Measurements from ENCODE around the gene PRKAR2A.

DNA sequence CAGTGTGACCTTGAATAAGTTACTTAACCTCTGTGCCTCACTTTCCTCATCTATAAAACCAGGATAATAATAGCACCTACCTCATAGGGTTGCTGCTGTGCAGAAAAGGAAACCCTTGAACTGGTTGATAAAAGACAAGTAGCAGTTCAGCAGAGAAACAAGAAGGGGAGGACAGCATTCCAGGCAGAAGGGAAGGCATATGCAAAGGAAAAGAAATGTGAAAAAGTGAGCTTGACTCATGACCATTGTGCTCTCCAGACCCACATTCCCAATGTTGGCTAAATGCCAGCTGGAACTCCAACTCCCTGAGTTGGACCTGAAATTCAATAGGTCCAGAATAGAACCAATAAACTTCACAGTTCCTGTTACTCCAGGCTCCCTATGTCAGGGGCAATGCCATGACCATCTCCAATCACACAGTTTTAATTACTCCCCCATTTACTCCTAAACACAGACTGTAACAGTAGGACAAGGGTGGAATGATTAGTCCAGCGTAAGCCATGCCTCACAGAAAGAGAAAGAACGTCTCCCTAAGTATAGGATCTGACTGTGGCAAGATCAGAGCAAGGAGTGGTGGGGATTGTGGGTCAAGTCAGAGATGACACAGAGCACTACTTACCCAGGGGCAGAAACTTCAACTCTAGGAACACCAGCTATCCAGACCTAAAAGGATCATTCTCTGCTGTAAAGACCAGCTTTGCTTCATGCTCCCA, 26.9 kb downstream of the PRKAR2A start:
- TF ChIP-seq, protein P1, sequence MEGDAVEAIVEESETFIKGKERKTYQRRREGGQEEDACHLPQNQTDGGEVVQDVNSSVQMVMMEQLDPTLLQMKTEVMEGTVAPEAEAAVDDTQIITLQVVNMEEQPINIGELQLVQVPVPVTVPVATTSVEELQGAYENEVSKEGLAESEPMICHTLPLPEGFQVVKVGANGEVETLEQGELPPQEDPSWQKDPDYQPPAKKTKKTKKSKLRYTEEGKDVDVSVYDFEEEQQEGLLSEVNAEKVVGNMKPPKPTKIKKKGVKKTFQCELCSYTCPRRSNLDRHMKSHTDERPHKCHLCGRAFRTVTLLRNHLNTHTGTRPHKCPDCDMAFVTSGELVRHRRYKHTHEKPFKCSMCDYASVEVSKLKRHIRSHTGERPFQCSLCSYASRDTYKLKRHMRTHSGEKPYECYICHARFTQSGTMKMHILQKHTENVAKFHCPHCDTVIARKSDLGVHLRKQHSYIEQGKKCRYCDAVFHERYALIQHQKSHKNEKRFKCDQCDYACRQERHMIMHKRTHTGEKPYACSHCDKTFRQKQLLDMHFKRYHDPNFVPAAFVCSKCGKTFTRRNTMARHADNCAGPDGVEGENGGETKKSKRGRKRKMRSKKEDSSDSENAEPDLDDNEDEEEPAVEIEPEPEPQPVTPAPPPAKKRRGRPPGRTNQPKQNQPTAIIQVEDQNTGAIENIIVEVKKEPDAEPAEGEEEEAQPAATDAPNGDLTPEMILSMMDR (IDR thresholded peaks at IDR 0.05): no peak
- no peak for TF ChIP-seq TCF7L2 (IDR thresholded peaks at IDR 0.05; ENCODE audit: low read depth, low read length)

All from Panc1 (cell line).